ENCODE results near the gene ADH5.
A peak's percentile ranks its signal among the peaks of the same experiment; 100 is the strongest.
"Not testable (repeated sequence)": the region's sequence is repeated elsewhere in the genome, so short reads cannot be mapped to it uniquely, and the experiment has no call there.

ADH5 gene

DNA sequence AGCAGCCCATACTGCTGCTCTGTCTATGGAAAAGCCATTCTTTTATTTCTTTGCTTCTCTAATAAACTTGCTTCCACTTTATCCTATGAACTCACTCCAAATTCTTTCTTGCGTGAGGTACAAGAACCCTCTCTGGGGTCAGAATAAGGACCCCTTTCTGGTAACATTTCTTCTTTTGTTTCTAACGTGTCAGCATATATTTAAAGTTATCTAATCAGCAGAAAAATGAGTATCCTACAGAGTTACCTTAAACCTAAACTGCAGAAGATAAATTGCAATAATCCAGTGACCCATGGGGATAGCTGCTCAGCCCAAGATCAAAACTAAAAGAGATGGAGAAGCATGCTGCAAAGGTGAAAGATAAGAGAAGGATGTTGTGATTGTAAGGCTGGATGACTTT is 4.0 kb downstream of the ADH5 start:
- DNase-seq (ENCODE audit: low read depth): no peak

DNA sequence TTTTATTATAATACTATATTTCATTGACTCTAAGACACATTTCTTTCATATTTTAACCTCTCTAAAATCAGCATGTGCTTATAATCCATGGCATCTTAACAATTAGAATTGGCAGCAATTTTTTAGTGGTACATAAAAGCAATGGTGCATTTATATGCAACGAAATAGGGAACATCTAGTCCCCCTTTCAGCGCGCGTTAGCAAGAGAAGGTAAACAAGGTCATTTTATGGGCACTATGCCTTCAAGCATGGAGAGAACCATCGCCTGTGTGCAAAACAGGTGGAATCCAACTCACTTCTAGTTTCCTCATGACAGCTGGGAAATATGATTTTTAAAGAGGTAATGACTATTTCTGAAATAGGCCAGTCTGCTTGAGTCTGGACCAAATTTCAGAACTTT is 6.4 kb downstream of the ADH5 start:
- DNase-seq (ENCODE audit: low read depth): no peak

DNA sequence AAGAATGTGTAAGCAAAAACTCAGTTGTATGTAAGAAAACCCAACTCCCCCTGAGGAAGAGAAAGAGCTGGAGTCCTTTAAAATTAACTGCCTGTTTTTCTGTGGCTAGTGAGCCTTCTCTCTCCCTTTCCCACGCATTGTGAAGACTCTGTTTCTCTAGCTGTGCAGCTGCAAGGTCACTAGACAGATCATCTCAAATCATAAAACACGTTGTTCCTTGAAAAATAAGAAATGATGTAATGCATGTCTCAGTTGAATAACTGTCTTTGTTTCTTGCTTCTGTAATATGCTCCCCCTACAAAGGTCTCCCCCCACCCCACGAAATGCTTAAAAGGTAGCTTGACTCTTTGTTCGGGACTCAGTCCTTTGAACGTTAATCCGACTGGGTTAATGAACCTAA is 7.7 kb downstream of the ADH5 start:
- not testable (repeated sequence) for DNase-seq (ENCODE audit: low read depth)

DNA sequence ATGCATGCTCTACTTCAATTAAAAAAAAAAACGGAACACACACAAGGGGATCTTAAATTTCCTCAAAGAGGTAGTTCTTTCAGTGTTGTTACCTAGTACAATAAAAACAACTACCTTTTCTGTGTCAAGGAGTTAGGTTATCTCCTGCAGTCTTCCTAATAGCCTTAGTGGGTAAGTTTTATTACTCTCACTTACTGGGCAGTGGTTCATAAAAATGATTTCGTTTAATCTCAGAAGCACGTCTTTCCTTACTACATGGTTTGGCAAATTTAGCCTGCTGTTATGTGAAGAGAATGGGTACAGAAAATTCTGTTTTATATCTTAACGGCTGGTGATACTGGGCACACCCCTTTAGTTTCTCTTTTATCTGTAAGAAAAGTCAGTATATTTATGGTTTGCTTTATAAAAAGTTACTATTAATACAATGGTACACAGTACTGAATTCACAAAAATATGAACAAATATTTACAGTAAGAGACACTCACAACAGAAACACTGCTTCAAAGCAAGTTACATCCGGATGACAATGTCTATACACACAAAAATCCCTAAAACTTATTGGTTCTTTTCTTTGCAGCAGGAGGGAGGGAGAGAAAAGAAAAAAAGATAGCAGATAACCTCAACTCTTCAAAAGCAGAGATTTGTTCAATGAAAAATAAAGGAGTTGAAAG is 8.8 kb downstream of the ADH5 start:
- no peak for DNase-seq (ENCODE audit: low read depth)

DNA sequence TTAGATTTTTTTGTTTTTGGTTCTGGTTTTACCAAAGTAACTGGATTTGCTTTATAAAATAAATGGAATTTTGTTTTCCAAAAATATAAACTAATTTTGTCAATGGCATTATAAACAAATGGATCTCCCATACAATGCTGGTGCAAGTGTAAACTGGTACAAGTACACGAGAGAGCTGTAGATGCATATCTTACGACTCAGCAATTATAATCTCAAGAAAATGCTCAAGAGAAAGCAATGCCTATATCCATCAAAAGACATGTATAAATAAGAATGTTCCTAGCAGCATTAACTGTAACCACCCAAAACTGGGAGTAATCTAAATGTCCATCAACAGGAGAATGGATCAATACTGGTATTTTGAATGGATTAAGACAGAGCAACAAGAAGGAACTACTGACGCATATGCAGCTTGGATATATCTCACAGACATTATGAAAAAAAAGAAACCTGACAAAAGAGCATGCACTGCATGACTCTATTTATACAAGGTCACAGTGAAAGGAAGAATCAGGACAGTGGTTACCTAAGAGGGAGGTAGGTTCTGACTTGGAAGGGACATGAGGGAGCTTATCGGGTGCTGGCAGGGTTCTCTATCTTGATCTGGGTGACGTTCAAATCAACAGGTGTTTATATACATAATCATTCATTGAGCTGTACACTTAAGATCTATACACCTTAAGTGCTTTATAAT is 9.5 kb downstream of the ADH5 start:
- no peak for DNase-seq (ENCODE audit: low read depth)

DNA sequence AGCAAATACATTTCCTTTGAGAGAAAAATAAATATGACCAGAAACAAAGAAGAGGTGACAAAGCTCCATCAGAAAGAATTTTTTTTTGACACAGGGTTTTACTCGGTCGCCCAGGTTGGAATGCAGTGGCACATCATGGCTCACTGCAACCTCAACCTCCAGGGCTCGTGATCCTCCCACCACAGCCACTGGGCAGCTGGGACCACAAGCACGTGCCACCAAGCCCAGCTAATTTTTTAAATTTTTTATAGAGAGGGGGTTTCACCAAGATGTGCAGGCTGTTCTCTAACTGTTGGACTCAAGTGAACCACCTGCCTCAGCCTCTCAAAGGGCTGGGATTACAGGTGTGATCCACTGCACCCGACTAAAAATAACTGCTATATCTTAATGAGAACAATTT is 10.3 kb downstream of the ADH5 start:
- DNase-seq (ENCODE audit: low read depth): no peak

DNA sequence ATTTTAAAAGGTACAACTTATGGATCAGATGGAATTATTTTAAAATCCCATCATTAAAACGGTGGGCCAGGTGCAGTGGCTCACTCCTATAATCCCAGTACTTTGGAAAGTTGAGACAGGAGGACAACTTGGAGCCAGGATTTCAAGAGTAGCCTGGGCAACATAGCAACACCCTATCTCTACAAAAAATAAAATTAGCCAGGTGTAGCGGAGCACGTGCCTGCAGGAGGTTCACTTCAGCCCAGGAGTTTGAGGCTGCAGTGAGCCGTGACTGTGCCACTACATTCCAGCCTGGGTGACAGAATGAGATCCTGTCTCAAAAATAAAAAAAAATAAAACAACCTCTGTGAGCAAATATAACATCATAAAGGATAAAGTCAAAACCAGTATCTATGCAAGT is 11.4 kb downstream of the ADH5 start:
- no peak for DNase-seq (ENCODE audit: low read depth)

DNA sequence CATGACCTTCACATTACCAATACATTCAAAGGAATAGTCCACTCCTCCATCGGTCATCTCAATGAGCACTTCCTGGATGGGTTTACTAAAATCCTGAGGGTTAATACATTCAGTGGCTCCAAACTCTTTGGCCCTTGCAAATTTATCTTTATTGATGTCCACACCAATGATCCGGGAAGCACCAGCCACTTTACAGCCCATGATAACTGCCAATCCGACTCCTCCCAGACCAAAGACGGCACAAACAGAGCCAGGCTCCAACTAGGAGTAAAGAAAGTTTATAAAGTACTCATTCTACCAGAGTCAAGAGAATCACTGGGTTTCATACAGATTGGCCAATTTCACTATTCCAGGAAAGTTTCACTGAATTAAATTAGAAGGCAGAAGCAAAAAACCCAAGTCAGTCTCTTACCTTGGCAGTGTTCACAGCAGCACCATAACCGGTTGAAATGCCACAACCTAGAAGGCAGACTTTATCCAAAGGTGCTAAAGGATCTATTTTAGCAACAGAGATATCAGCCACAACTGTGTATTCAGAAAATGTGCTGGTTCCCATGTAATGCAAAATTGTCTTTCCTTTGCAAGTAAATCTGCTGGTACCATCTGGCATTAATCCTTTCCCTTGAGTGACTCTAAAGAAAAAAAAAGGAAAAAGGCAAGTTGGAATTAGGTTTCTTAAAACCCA is 12.2 kb downstream of the ADH5 start:
- no peak for DNase-seq (ENCODE audit: low read depth)

DNA sequence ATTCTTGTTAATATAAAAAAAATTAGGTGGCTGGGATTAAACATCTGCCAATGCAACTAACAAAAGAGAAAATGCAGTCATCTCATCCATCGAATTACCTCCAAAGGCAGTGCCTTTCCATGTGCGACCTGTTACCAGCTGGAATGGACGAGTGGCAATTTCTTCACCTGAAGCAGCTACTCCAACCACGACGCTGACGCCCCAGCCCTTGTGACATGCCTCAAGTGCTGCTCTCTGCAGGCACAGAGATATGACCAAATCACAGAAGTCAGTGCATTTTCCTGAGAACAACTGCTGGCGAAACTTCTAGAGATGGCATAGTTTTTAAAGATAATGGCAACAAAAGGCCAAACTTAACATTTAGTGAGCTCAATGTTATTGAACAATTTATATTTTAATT is 13.8 kb downstream of the ADH5 start:
- no peak for DNase-seq (ENCODE audit: low read depth)

DNA sequence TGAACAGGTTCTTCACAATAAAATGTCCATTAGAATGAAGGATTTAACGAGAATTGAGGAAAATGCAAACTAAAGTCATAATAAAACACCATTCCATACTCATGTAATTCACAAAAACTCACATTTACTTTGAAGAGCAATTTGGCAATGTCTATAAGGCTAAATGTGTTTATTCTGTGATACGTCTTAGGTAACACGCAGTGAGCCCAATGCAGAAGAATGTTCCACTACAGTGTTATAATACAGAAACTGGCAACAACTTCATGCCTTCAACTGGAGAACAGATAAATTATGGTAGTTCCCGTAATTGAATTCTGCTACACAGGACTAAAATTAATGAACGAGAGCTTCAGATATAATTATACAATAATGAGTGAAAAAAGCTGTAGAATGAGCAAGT is 17.4 kb downstream of the ADH5 start:
- no peak for DNase-seq (ENCODE audit: low read depth)

DNA sequence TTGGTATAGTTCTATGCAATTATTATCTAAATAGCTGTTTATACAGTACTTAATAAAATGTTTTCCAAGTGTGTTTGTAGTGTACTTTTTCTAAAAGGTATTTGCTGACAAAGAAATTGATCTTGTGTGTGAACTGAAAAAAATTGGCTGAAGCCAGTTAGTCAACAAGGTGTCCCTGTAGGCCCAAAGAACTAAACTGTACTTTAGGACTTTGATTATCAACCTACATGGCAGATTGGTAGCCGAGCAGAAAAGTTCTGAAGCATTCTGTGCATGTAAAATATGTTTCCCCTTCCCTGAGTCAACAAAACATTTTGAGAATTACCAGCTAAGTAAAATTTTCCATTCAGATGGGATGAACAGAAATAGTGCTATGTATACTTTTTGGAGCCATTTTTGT is 21.0 kb downstream of the ADH5 start:
- no peak for DNase-seq (ENCODE audit: low read depth)

DNA sequence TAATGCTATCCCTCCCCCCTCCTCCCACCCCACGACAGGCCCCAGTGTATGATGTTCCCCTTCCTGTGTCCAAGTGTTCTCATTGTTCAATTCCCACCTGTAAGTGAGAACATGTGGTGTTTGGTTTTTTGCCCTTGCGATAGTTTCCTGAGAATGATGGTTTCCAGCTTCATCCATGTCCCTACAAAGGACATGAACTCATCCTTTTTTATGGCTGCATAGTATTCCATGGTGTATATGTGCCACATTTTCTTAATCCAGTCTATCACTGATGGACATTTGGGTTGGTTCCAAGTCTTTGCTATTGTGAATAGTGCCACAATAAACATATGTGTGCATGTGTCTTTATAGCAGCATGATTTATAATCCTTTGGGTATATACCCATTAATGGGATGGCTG is 23.1 kb downstream of the ADH5 start:
- not testable (repeated sequence) for DNase-seq (ENCODE audit: low read depth)

DNA sequence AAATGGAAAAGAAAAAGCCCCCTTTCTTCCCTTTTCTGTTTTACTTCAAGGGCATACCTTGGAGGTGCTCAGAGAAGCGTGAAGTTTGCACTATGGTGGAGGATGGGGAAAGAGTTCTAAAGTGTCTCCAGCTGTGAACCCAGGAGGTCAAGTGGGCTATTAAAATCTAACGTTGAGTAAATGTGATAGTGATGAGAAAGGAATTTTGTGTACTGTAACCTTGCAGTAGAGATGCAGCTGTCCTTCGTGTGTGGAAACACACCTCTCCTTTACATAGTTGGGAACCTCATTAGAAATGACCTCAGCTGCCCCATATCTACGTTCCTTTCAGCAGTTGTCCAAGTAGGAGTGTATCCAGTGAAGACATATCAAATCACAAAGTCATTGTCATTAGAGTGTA is 26.5 kb downstream of the ADH5 start:
- DNase-seq (ENCODE audit: low read depth): peak; percentile 14

DNA sequence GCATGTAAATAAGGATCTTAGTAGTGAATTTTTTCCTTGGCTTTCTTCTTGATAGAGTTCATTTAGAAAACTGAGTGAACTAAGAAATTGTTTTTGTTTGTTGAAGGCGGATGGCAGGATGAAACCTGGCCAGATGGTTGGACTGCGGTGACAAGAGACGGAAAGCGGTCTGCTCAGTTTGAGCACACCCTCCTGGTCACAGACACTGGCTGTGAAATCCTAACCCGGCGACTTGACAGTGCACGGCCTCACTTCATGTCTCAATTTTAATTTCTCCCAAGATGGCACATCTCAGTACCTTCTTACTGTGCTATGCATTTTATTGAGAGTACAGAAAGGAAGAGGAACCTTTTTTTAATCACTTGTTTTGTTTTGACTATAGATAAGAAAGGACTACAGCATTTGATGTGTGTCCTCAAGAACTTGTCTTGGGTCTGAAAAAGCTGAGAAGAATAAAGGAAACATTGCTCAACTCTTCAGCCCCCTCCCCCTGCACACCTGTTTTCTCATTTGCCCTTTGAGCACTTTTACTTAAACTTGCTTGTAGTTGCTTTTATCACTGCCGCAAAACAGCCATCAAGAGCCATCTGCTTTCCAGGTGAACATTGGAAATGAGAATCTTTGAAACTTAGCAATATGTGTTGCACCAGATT is 27.4 kb downstream of the ADH5 start:
- DNase-seq (ENCODE audit: low read depth): no peak

DNA sequence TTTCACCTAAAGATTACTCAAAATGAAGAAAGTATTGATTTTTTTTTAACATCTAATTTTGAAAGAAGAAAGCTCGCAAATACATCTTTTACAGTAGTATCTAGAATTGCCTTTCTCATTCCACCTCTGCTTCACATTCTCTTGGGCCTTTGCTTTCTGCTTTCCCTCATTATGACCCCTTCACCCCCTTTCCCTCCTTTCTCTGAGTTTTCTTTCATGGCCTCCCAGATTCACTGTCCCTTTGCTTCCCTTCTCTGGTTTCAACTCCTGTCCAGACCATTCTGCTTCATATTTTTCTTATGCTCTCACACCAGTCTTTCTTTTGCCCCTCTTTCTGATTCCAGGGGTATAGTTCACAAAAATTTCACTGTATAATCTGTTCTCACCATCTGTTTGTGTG is 29.0 kb downstream of the ADH5 start:
- DNase-seq (ENCODE audit: low read depth): no peak

DNA sequence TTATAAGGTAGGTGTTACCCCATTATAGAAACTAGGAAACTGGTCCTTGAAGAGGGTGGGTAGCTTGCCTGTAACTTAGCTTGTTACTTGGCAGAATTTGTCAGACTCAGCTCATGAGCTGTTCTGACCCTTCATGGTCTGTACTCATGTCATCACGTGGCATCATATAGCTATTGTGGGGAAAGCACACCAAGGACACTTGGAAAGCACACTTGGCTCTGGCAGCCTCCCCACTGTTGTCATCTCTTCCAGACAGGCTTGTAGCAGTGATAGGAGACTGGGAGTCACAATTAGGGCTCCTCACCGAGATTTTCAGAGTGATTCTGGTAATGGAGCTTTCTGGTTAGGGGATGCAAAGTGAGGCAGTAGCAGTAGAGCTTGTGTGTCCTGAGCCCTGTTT is 30.4 kb downstream of the ADH5 start:
- DNase-seq (ENCODE audit: low read depth): no peak

DNA sequence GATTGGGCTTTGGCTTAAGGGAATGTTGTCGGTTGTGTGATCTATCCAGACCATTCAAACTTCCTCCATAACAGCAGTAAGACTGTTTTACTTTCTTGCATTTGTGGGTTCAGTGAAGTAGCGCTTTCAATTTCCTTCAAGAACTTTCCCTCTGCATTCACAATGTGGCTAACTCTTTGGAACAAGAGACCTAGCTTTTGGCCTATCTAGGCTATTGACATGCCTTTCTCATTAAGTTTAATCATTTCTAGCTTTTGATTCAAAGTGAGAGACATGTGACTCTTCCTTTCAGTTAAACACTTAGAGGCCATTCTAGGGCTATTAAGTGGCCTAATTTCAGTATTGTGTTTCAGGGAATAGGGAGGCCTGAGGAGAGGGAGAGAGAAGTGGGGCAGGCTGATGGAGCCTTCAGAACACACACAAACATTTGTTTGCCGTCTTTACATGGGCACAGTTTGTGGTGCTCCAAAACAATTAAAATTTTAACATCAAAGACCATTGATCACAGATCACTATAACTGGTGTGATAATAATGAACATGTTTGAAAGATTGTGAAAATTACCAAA is 34.1 kb downstream of the ADH5 start:
- DNase-seq (ENCODE audit: low read depth): no peak

DNA sequence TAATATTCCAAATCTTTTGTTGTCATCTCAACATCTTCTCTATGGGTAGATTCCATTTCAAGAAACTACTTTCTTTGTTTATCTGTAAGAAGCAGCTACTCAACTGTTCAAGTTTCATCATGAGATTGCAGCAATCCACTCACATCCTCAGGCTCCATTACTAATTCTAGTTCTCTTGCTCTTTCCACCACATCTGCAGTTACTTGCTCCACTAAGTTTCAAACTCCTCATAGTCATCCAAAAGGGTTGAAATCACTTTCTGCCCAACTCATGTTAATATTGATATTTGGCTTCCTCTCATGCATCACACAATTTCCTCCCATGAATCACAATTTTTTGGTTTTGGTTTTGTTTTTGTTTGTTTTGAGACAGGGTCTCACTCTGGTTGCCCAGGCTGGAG is 35.7 kb downstream of the ADH5 start:
- no peak for DNase-seq (ENCODE audit: low read depth)

DNA sequence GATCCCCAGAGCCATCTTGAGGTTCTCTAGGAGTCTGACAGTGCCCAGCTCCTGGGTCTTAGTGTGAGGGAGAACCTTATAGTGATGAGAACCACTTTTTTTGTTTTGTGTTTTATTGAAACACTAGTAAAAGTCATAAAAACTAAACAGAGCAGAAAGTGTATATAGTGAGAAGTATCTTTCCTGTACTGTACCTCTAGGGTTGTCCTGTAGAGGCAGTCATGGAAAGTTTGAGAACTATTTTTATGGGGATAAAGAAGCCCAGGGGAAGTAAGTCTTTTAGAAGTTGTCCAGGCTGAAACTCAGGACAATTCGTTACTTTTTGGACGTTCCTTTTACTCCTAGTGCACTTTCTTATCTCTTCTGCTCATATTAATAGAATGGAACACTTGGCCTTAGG is 40.9 kb downstream of the ADH5 start:
- no peak for DNase-seq (ENCODE audit: low read depth)

DNA sequence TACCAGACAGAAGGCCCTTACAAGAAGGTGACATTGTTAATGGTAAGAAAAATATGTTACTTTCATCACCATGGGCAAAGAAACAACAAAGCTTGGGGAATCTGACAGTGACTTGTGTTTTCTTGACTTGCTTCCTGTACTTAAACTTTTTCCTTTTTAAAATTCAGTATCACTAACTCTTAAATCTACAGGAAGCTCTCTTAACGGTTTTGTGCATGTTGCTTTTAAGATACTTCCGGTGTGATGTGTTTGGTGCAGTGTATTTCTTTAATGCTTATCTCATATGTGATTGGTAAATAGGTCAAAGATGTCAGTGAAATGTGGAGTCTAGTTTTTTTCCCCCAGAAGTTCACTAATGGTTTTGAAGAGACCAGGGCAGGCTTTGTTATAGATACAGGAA is 45.2 kb downstream of the ADH5 start:
- DNase-seq (ENCODE audit: low read depth): no peak

DNA sequence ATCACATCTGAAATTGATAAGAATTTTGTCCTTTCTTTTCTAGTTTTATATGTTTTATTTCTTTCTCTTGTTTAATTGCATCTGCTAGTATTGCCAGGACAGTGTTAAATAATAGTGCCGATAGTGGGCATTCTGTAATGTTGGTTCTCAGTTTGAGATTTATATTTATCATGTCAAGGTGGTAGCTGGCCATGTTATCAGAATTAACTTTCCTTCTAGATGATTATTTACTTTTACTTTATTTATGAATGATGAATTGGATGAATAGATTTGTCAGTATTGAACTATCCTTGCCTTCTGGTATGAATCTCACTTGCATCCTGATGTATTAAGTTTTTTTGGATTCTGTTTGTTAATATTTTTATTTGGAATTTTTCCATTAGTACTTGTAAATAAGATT is 50.4 kb downstream of the ADH5 start:
- DNase-seq (ENCODE audit: low read depth): no peak

DNA sequence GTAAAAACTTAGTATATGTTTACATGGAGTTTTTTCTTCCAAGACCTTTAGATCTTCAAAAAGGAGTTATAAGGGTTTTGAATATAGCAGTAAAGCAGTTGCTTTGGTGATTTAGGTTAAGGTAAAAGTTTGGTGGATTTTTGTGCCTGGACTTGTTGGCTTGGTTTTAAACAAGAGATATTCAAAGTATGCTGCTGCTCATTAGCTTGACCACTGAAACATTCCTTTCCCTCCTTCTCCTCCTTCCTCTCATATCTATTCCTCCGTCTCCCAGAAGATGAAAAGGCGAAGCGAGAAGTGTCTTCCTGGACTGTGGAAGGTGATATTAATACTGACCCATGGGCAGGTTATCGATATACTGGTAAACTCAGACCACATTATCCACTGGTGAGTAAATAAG is 54.6 kb downstream of the ADH5 start:
- no peak for DNase-seq (ENCODE audit: low read depth)

DNA sequence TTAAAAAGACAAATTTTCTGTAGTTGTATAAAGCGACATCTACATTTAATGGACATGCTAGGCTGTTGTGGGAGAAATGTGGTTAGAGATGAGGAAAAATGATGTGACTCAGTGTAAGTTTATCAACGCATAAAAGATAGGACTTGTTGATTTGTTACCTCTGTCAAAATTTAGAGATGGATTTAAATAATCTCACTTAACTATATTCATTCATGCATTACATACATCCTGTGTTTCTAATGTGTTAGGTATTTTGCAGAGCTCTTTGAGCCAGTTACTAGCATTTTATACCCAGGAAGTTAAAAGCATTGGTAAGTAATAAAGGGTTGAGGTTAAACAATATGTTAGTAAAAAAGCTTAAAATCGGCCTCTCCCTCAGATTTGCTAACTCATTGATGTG is 58.7 kb downstream of the ADH5 start:
- no peak for DNase-seq (ENCODE audit: low read depth)

All from GM04504 (cell line).